HCT116 (cell line): ENCODE data around the gene IL2RG. TPM values are rescaled to one million over a fixed set of nuclear protein-coding genes. Genes with fewer than 3 reads are reported as not detected.

Experiments used
- ATAC-seq: fragments of 200-7000 bp; cut with Tn5 transposase; 2 replicates; pipeline ENCODE4 v1.9.1; 2020; ENCODE audit warnings: mild to moderate bottlenecking, moderate library complexity
- BruUV-seq: library from RNA; stranded (reverse); fragments of 400-500 nt; replicated peaks from 2 replicates; lab custom pipeline; 2021; lab: Mats Ljungman, UMichigan
- CTCF ChIA-PET: fragments of 300-600 bp; sonication (Branson Sonifier 250); formaldehyde crosslinking; loops from one replicate; lab custom pipeline; 2021; ENCODE audit warnings: antibody characterized with exemption; lab: Charles Lee
- POLR2A ChIA-PET: fragments of 300-600, 350-600 bp; sonication (Branson Sonifier 250); formaldehyde crosslinking; loops from one replicate; lab custom pipeline; 2021; ENCODE audit warnings: antibody characterized with exemption; lab: Charles Lee
- RAD21 ChIA-PET, 2 experiments: fragments of 300-600 bp; sonication (Branson Sonifier 250); formaldehyde crosslinking; loops; one replicate each; lab custom pipeline; 2023; ENCODE audit warnings: low total read pairs in 2 of 2; ENCODE audit not compliant: uncharacterized antibody in 2 of 2, unreplicated experiment in 2 of 2, low non-redundant PET in 1 of 2; lab: Charles Lee
- DNase-seq: peaks from one replicate; pipeline ENCODE4 v3.0.0-alpha.2; 2010; ENCODE audit warnings: low read depth, low spot score
- H2AFZ ChIP-seq: fragments of 200-600 bp; shearing (Covaris generic), sonication (generic); 2 replicates; pipeline ENCODE4 v1.6.1; 2017; ENCODE audit warnings: low read depth, mixed run types, mixed read lengths, antibody characterized with exemption, low read length; ENCODE audit not compliant: poor library complexity, severe bottlenecking
- H3K27ac ChIP-seq: 2 replicates; pipeline ENCODE4 v1.5.1; 2012; ENCODE audit warnings: low read depth, low read length
- H3K27me3 ChIP-seq: fragments of 200-600 bp; sonication (generic); 2 replicates; pipeline ENCODE4 v1.6.1; 2016; ENCODE audit warnings: mixed run types, low read length, mixed read lengths; ENCODE audit not compliant: insufficient read depth
- H3K36me3 ChIP-seq, 2 experiments: fragments of 200-500 bp in 1 of 2; fragments of 200-600 bp in 1 of 2; sonication (Bioruptor generic) in 1 of 2; sonication (generic) in 1 of 2; 2 replicates each; pipeline versions ENCODE4 v1.5.1 to v1.6.1; 2014 to 2016; ENCODE audit warnings: low read length in 2 of 2, inconsistent platforms in 1 of 2, mixed read lengths in 1 of 2, mixed run types in 1 of 2; ENCODE audit not compliant: insufficient read depth in 2 of 2, control insufficient read depth in 1 of 2
- H3K4me1 ChIP-seq, 2 experiments: fragments of 200-600 bp in 1 of 2; sonication (generic) in 1 of 2; 2 replicates each; pipeline versions ENCODE4 v1.5.1 to v1.6.1; 2012 to 2017; ENCODE audit warnings: low read length in 2 of 2, inconsistent platforms in 1 of 2, mild to moderate bottlenecking in 1 of 2, mixed read lengths in 1 of 2, mixed run types in 1 of 2, moderate library complexity in 1 of 2; ENCODE audit not compliant: insufficient read depth in 2 of 2, control insufficient read depth in 1 of 2
- H3K4me2 ChIP-seq: fragments of 200-600 bp; sonication (generic); 2 replicates; pipeline ENCODE4 v1.6.1; 2017; ENCODE audit warnings: mixed run types, low read length, mixed read lengths
- H3K4me3 ChIP-seq, 2 experiments: fragments of 200-600 bp in 1 of 2; sonication (generic) in 1 of 2; replicated peaks in 1 of 2; 2 replicates each; pipeline ENCODE4 v1.5.1; 2011 to 2016; ENCODE audit warnings: low read length in 2 of 2, control low read depth in 1 of 2, low read depth in 1 of 2, mild to moderate bottlenecking in 1 of 2, mixed read lengths in 1 of 2, mixed run types in 1 of 2
- H3K79me2 ChIP-seq: fragments of 200-600 bp; sonication (generic); 2 replicates; pipeline ENCODE4 v1.6.1; 2017; ENCODE audit warnings: mild to moderate bottlenecking, mixed run types, low read length, moderate library complexity, mixed read lengths; ENCODE audit not compliant: insufficient read depth
- H3K9ac ChIP-seq: fragments of 200-600 bp; sonication (generic); 2 replicates; pipeline ENCODE4 v1.6.1; 2016; ENCODE audit warnings: low read length, mixed read lengths
- H3K9me2 ChIP-seq: fragments of 200-600 bp; sonication (generic), shearing (Covaris generic); 2 replicates; pipeline ENCODE4 v1.6.1; 2017; ENCODE audit warnings: mixed run types, mild to moderate bottlenecking, moderate library complexity; ENCODE audit not compliant: insufficient read depth
- H3K9me3 ChIP-seq, 2 experiments: fragments of 200-500 bp in 1 of 2; fragments of 200-600 bp in 1 of 2; sonication (Bioruptor generic) in 1 of 2; sonication (generic) in 1 of 2; 2 replicates each; pipeline ENCODE4 v1.6.1; 2014 to 2017; ENCODE audit warnings: low read length in 2 of 2, mixed read lengths in 2 of 2, inconsistent platforms in 1 of 2, low read depth in 1 of 2, mild to moderate bottlenecking in 1 of 2, mixed run types in 1 of 2, moderate library complexity in 1 of 2; ENCODE audit not compliant: control insufficient read depth in 1 of 2, insufficient read depth in 1 of 2
- H4K20me1 ChIP-seq: fragments of 200-600 bp; sonication (generic), shearing (Covaris generic); 2 replicates; pipeline ENCODE4 v1.6.1; 2017; ENCODE audit warnings: mixed run types, mild to moderate bottlenecking, moderate library complexity; ENCODE audit not compliant: insufficient read depth
- EGR1 ChIP-seq: IDR thresholded peaks from 2 replicates; pipeline ENCODE4 v1.6.1; 2012; ENCODE audit warnings: low read depth
- ELF1 ChIP-seq: IDR thresholded peaks from 2 replicates; pipeline ENCODE4 v1.6.1; 2012; ENCODE audit warnings: low read depth, borderline replicate concordance
- EZH2phosphoT487 ChIP-seq: fragments of 200-600 bp; IDR thresholded peaks from 2 replicates; pipeline ENCODE4 v1.6.1; 2018; ENCODE audit warnings: antibody characterized with exemption, borderline replicate concordance
- JUND ChIP-seq: IDR thresholded peaks from 2 replicates; pipeline ENCODE4 v1.6.1; 2012
- POLR2AphosphoS5 ChIP-seq: IDR thresholded peaks from 2 replicates; pipeline ENCODE4 v1.6.1; 2011; ENCODE audit warnings: mild to moderate bottlenecking, low read depth, low read length, moderate library complexity
- SP1 ChIP-seq: IDR thresholded peaks from 2 replicates; pipeline ENCODE4 v1.6.1; 2012; ENCODE audit warnings: low read depth
- YY1 ChIP-seq: IDR thresholded peaks from 2 replicates; pipeline ENCODE4 v1.6.1; 2011; ENCODE audit warnings: low read length, low read depth, moderate library complexity, mild to moderate bottlenecking; ENCODE audit not compliant: insufficient replicate concordance; ENCODE audit errors: extremely low read depth
- intact Hi-C: fragments of 100-400 bp; cut with micrococcal nuclease; formaldehyde crosslinking; loops from 2 replicates; pipeline ENCODE4 v1.10.0; 2022
- total RNA-seq: library from RNA; stranded (reverse); gene quantifications from one replicate; pipeline ENCODE4 v1.2.1, GENCODE V29; 2021; ENCODE audit not compliant: unreplicated experiment
- TF ChIP-seq, protein P1 (sequence below): IDR thresholded peaks from 2 replicates; pipeline ENCODE4 v1.6.1; 2012
- TF ChIP-seq, protein P2 (sequence below): IDR thresholded peaks from 2 replicates; pipeline ENCODE4 v1.6.1; 2011; ENCODE audit warnings: mild to moderate bottlenecking, low read length, moderate library complexity; ENCODE audit not compliant: insufficient replicate concordance; ENCODE audit errors: extremely low read depth
- TF ChIP-seq, protein P3 (sequence below), 3 experiments: fragments of 200-600 bp in 1 of 3; sonication (generic) in 1 of 3; IDR thresholded peaks in 2 of 3; conservative IDR thresholded peaks in 1 of 3; 2 replicates each; pipeline ENCODE4 v1.5.1; 2012 to 2017; ENCODE audit warnings: low read depth in 2 of 3, low read length in 2 of 3, antibody characterized with exemption in 1 of 3, borderline replicate concordance in 1 of 3, control low read depth in 1 of 3, mild to moderate bottlenecking in 1 of 3, mixed read lengths in 1 of 3, mixed run types in 1 of 3, moderate library complexity in 1 of 3; ENCODE audit not compliant: insufficient read depth in 1 of 3

IL2RG gene
- total RNA-seq, 1 experiment from 2014 or later = 0.64 TPM

DNA sequence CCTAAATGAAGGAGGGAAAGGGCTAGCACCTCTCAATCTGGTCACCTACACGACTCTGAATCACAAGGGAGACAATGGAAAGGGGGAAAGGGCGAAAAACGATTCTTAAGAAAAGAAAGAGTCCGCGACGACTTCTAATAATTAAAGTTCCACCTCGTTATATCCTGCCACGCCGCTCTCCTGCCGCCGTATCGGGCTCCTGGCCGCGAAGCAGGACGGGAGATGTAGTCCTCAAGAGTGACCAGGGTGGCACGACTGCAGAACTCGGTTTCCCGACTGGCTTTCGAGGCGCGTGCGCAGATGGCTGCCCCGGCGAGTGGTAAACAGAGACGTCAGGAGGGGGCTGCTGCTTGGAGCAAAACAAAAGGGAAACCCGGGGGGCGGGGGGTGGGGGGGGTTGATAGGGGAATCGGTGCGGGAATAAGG lies 15.8 kb downstream of the IL2RG start, which contains the start of gene FOXO4:
TSS of gene FOXO4 (plus strand) at position 297 of the 426 bp plus-strand sequence. CDS start 678 bp downstream, outside the sequence.
- TF ChIP-seq YY1 = peak; percentile 39
- peak; percentile 60; the same call in 1 of the 2 replicates for TF ChIP-seq POLR2AphosphoS5
- TF ChIP-seq JUND = no peak
- TF ChIP-seq, protein P1, sequence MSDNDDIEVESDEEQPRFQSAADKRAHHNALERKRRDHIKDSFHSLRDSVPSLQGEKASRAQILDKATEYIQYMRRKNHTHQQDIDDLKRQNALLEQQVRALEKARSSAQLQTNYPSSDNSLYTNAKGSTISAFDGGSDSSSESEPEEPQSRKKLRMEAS = peak; percentile 65; the same call in 1 of the 2 replicates
- Histone ChIP-seq H3K36me3 (no peaks in the 10 kb centered on the region), H4K20me1 (no peaks in the 10 kb centered on the region), H3K9me3 (no peaks in the 10 kb centered on the region), H3K9me2 (no peaks in the 10 kb centered on the region), H3K27ac (no peak within 1 kb of the TSS), H3K4me3 (peak within 1 kb of the TSS; percentile 54 to 64), H2AFZ (no peak within 1 kb of the TSS), H3K27me3 (no peaks in the 10 kb centered on the region), H3K9ac (peak within 1 kb of the TSS; percentile 62), H3K4me1 (peaks cover 0 to 14% of the 10 kb centered on the region in 2 experiments; a peak in 2 of 4 replicates), H3K79me2 (no peaks in the 10 kb centered on the region), H3K4me2 (peak within 1 kb of the TSS; percentile 88)
- ChIA-PET POLR2A (no interaction called here), CTCF (no interaction called here), RAD21 (no interaction called here)
- intact Hi-C loops = loop anchor here (5.0 kb wide), 1 partner anchor 82 kb away; no protein-coding TSS in a partner anchor
- DNase-seq (peak; percentile 61), ATAC-seq (peak; percentile 95)
- no TSS peak for BruUV-seq

DNA sequence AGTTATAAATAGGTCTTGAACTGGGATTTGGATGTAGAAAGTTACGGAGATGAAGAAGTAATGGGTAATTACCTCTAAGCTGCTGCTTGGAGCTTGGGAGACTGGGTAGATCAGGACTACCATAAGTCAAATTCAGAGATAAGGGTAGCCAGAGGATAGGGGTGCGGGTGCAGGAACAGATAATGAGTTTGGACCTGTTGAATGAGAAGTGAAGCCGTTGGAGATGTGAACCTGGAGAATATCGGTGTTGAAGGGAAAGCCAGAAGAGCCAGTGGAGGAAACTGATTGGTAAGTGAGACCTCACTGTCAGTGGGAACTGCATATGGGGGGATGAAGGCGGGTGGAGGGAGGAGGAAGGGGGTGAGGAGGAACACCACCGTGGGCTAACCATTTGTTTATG lies 16.3 kb downstream of the IL2RG start:
- peak; percentile 5; the same call in 1 of the 2 replicates for ATAC-seq
- peak overlapping the region; percentile 88 for H3K4me2 ChIP-seq
- POLR2A ChIA-PET = no interaction called here
- DNase-seq = no peak
- no peak overlapping the region for H2AFZ ChIP-seq
- no peak overlapping the region for H3K27ac ChIP-seq
- no peaks in the 10 kb centered on the region for H3K9me2 ChIP-seq
- H3K9me3 ChIP-seq = no peaks in the 10 kb centered on the region
- H3K9ac ChIP-seq = peak overlapping the region; percentile 62
- no peaks in the 10 kb centered on the region for H3K27me3 ChIP-seq
- H3K4me1 ChIP-seq = peaks cover 0 to 14% of the 10 kb centered on the region in 2 experiments; a peak in 2 of 4 replicates
- RAD21 ChIA-PET = no interaction called here
- BruUV-seq = TSS peak; percentile 90
- no peaks in the 10 kb centered on the region for H3K79me2 ChIP-seq
- no peaks in the 10 kb centered on the region for H3K36me3 ChIP-seq
- intact Hi-C loops = loop anchor here (5.0 kb wide), 1 partner anchor 82 kb away; no protein-coding TSS in a partner anchor
- H4K20me1 ChIP-seq = no peaks in the 10 kb centered on the region
- CTCF ChIA-PET = no interaction called here
- peak overlapping the region; percentile 54 to 64 for H3K4me3 ChIP-seq
- TF ChIP-seq EGR1 (no peak), YY1 (no peak), ELF1 (no peak), SP1 (no peak), EZH2phosphoT487 (no peak)
- TF ChIP-seq, protein P2, sequence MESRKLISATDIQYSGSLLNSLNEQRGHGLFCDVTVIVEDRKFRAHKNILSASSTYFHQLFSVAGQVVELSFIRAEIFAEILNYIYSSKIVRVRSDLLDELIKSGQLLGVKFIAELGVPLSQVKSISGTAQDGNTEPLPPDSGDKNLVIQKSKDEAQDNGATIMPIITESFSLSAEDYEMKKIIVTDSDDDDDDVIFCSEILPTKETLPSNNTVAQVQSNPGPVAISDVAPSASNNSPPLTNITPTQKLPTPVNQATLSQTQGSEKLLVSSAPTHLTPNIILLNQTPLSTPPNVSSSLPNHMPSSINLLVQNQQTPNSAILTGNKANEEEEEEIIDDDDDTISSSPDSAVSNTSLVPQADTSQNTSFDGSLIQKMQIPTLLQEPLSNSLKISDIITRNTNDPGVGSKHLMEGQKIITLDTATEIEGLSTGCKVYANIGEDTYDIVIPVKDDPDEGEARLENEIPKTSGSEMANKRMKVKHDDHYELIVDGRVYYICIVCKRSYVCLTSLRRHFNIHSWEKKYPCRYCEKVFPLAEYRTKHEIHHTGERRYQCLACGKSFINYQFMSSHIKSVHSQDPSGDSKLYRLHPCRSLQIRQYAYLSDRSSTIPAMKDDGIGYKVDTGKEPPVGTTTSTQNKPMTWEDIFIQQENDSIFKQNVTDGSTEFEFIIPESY = no peak
- TF ChIP-seq, protein P3, sequence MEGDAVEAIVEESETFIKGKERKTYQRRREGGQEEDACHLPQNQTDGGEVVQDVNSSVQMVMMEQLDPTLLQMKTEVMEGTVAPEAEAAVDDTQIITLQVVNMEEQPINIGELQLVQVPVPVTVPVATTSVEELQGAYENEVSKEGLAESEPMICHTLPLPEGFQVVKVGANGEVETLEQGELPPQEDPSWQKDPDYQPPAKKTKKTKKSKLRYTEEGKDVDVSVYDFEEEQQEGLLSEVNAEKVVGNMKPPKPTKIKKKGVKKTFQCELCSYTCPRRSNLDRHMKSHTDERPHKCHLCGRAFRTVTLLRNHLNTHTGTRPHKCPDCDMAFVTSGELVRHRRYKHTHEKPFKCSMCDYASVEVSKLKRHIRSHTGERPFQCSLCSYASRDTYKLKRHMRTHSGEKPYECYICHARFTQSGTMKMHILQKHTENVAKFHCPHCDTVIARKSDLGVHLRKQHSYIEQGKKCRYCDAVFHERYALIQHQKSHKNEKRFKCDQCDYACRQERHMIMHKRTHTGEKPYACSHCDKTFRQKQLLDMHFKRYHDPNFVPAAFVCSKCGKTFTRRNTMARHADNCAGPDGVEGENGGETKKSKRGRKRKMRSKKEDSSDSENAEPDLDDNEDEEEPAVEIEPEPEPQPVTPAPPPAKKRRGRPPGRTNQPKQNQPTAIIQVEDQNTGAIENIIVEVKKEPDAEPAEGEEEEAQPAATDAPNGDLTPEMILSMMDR (IDR thresholded peaks at IDR 0.05 in 2 of 3, conservative IDR thresholded peaks at IDR 0.05 in 1 of 3; ENCODE audit: borderline replicate concordance in 1 of 3, insufficient read depth in 1 of 3, low read depth in 2 of 3, low read length in 2 of 3) = no peak
